Measurements from ENCODE around the gene BBS7.

BBS7 gene

DNA sequence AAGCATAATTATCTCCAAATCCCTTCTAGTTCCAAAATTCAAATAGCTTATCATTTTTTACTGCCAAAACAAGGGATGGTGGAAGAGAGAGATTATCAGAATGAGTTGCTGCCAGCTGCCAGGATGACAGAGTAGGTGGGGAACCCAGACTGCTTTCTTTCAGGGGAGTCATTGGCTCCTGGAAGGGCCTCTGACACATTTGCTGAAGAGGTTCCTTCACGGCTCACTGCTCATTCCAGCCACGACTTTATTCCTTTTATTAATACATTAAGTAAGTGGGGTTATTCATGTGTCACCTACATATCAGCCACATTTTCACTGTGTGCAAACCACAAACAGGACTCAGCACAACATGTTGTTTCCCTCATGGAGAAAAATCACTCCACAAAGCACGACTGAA is 92.6 kb downstream of the BBS7 start:
- no peak for DNase-seq (ENCODE audit: low spot score)
- no peak overlapping the region for H3K27ac ChIP-seq
- TF ChIP-seq, protein P1, sequence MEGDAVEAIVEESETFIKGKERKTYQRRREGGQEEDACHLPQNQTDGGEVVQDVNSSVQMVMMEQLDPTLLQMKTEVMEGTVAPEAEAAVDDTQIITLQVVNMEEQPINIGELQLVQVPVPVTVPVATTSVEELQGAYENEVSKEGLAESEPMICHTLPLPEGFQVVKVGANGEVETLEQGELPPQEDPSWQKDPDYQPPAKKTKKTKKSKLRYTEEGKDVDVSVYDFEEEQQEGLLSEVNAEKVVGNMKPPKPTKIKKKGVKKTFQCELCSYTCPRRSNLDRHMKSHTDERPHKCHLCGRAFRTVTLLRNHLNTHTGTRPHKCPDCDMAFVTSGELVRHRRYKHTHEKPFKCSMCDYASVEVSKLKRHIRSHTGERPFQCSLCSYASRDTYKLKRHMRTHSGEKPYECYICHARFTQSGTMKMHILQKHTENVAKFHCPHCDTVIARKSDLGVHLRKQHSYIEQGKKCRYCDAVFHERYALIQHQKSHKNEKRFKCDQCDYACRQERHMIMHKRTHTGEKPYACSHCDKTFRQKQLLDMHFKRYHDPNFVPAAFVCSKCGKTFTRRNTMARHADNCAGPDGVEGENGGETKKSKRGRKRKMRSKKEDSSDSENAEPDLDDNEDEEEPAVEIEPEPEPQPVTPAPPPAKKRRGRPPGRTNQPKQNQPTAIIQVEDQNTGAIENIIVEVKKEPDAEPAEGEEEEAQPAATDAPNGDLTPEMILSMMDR (IDR thresholded peaks at IDR 0.05) = no peak
- H3K4me3 ChIP-seq = no peak overlapping the region

DNA sequence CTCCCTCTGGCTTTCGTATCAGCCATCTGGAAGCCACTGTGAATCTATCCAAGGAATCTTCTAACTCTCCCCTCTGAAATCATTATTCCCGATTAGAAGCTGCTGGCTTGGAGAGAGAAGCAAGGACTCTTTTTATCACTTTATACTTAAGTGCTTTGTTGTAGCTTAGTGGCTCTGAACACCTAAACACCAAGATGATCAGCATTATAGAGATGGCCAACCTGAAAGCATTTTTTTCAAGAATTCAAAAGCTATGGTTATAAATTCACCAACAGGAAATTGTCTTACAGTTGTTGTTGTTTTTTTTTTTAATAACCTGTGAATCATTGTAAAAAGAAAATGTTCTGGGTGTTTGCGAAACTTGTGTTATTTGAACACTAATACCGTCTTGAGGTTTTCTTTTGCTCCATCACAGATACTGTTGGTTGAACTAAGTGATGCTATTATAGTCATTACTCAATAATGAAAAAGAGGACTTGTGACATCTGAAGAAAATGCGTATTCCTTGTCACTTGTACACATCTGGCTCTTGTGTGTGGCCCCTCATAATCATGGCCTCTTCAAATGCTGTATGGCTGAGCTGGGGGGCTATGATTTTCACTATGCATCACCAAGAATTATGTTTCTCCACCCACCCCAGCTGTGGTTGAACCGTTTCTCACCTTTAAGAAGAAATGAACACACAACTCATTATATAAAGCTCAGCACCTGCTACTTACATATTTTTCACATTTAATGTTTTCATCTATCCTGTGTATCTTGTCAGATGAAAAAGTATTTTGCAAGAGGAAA is 93.5 kb downstream of the BBS7 start:
- Histone ChIP-seq H3K4me3 (no peak overlapping the region), H3K27ac (no peak overlapping the region)
- TF ChIP-seq, protein P1 (IDR thresholded peaks at IDR 0.05) = no peak
- DNase-seq (ENCODE audit: low spot score) = no peak
